ENCODE measurements around the gene KCNK13.
"Not testable (repeated sequence)": the region's sequence is repeated elsewhere in the genome, so short reads cannot be mapped to it uniquely, and the experiment has no call there.

Gene KCNK13

DNA sequence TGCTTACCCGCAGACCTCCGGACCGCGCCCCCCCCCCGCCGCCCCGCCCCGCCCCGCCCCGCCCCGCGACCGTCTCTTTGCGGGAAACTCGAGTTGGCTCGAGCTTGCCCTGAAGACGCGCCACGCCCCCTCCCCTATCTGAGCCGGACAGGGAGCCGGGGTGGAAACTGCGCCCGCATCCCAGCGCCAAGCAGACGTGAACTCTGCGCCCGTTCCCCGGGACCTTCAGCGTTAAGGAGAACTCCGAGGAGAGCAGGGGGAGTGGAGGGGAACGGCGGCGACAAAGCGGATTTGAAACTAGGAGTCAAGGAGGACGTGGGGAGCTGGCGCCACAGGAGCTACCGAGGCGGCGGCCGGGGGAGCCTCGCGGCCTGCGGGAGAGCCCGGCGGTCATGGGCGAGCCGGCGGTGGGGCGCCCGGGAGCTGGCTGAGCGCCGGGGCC is at the start of gene KCNK13:
Gene KCNK13, plus strand, starts transcription at position 310 of the 442 bp plus-strand sequence. CDS start 212 bp downstream, outside the sequence.
- no peak for DNase-seq

DNA sequence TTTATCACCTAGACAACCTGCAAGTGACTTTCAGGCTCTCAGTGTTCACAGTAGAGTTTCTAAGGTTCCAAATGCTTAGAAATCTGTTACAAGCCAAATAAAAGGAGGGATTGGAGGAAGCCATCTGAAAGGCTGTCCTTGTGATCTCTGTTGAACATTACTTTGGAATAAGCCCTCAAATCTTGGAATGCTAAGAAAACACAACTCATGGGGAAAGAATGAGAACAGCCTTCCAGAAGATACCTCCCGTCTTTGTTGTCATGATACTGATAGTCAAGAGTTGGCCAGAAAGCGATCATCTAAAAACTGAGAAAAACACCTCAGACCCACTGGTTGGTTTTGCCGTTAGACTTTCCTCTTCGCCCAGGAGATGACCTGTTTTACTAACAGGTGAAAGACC is 44.4 kb upstream of the KCNK13 start:
- DNase-seq, result no peak

DNA sequence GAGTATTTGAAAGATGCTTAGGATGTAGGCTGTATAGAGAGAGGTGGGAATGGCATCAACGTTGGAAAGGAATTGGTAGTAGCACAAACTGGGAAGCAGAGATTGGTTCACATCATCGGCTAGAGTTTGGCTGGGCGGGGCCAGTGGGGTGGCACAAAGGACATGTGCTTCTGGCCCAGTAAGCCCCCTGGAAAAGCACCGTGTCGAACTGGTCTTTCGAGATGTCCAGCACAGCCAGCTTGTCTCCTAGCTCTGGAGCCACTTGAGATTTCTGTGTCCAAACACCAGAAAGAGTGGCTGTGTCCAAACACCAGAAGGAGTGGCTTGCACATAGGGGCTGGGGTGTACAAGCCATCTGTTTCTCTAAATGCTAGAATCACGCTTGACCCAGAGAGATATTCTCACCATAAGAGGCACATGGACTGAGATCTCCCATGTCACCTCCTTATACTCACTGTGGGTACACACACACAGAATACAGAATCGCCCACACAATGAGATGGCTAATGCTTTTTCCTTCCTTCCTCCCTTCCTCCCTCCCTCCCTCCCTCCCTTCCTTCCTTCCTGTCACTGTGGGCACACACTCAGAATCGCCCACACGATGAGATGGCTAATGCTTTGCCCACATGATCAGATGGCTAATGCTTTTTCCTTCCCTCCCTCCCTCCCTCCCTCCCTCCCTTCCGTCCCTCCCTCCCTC is 41.8 kb upstream of the KCNK13 start:
- DNase-seq, result no peak

DNA sequence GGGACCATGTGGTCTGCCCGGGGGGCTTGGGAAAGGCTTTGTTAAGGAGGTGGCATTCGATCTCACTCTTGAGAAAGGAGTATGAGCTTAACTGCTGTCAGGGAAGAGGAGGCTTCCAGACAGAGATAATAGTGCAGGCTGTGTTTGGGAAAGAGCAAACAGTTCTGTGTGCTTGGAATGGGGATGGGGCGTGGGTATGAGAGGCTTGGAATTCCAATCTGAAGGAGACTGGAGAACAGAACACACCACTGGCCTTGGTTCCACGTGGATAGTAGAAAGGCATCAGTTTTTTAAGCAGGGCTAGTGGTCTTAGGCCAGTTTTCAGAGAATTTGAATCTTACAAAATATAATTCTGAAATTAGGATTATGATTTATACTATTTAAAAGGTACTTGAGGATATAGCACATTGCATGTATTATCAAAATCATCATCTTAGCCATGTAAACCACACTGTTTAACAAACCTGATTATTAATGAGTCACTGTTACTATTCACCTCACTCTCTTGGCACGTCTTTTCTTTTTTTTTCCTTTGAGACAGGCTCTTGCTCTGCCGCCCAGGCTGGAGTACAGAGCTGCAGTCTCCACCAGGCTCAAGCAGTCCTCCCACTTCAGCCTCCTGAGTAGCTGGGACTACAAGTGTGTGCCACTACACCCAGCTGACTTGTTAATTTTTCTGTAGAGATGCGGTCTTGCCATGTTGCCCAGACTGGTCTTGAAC is 38.5 kb upstream of the KCNK13 start:
- no peak for DNase-seq

DNA sequence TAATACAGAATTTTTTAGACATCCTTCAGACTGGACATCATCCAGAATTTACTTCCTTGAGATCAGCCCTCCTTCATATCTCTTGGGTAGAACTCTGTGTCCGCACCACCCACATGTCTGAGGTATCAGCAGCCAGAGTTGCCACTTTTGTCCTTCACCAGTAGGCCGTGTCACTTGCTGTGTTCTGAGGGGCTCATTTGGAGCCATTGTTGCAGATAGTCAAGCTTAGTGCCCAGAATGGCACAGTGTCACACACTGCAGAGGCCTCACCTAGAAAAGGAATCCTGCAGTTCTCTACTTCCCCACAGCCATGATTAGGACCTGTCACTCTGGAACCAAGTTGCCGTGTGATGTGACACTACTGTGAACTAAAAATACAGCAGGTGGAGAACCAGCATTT is 36.9 kb upstream of the KCNK13 start:
- no peak for DNase-seq

DNA sequence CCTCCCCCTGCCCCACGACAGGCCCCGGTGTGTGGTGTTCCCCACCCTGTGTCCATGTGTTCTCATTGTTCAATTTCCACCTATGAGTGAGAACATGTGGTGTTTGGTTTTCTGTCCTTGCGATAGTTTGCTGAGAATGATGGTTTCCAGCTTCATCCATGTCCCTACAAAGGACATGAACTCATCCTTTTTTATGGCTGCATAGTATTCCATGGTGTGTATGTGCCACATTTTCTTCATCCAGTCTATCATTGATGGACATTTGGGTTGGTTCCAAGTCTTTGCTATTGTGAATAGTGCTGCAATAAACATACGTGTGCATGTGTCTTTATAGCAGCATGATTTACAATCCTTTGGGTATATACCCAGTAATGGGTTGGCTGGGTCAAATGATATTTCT is 35.2 kb upstream of the KCNK13 start:
- DNase-seq, result not testable (repeated sequence)

DNA sequence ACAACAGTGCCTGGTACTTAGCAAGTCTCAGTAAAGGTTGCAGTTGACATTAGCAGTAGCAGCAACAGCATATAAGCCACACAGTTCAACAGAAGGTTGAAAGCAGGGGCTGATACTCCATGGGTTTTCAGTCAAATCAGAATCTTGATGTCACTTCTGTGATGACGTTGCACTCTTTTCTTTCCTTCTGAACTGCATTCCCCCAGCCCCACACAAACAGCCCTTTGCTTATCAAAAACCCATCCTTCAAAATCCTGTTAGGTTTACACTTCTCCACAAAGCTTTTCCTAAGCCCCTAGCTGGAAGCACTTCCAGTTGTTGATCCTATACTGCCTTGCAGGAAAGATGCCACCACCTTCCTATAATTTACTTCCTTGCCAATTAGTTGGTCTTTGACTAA is 34.0 kb upstream of the KCNK13 start:
- DNase-seq, result no peak

DNA sequence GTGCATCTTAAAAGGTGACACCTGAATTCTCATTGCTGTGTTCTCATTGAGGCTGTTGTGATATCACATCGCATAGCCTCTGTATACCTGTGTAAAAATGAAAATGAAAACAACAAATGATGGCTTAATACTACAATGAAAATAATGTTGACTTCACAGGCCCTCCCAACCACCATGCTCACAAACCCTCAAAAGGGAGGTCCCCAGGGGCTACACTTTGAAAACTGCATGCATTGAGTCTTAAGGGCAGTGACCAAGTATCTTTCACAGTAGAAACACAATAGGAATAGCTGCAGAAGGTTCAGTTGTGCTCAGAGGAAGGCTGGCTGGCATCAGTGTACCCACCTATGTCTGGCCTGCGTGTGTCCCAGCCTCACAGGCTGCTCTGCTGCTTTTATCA is 27.6 kb upstream of the KCNK13 start:
- DNase-seq, result no peak

DNA sequence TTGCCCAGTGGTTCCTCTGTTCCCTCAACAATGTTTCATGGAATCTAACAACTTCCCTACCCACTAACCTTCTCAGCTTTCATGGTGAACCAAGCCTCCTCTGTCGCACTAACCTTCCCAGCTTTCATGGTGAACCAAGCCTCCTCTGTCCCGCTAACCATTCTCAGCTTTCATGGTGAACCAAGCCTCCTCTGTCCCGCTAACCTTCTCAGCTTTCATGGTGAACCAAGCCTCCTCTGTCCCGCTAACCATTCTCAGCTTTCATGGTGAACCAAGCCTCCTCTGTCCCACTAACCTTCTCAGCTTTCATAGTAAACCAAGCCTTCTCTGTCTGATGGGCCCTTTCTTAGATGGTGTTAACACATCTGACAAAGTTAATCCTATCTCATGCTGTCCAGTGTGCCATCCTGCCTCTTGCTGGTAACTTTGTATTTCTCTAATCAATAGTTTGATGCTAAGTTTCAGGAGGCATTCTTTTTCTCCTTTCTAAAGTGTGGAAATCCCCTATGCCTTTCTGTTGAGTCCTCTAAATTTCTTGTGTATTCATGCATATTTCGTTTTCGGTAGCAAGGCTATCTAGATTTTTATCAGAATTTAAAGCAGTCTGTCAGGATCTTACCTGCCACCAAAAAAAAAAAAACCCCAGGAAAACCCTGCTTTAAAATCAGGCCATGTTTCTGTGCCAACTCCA is 26.8 kb upstream of the KCNK13 start:
- DNase-seq, result no peak

DNA sequence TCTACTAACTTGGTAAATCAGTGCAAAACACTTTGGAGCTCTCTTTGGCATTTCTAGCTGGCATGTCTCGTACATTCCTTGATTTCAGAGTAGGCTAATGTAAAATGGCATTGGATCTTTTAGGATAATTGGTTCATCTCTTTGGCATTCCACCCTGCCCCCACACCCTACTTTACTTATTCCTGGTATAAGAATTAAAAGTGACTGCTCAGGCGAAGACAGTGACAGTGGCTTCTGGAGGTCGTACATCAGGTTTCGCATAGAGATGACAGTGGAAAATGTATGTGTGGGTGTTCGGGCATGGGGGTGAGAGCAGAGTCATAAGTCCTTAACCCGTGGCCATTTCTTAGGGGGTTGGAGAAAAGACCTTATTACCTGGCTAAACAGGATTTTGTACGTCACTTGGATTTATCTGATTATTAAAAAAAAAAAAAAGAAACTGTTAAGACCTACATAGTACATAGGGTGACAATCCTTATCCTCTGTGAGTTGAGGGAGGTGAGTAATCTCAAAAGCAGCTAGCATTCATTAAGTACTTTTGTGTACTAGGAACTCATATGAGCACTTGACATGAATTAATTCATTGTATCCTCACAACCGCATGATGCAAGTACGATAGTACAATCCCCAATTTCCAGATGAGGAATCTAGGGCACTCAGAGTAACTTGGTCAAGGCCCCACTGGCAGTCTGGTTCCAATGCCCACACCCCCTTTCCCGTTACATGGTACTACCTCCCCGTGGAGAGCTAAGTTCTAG is 22.4 kb upstream of the KCNK13 start:
- no peak for DNase-seq

DNA sequence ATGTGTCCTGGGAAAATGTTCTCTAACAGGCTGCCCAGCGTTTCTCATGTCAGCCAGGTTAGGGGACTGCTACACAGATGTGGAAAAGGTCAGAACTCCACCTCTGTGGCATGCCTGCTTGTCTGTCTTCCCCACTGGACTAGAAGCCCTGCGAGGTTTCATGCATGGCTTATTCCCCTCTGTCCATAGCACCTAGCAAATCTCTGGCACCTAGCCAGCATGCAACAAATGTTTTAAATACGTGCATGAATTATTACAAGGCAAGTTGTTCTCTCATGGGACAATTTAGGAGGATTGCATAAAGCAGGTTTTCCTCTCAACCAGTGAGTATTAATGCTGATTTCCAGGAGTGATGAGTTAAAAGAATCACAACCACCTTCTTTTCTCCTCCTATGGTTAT is 21.4 kb upstream of the KCNK13 start:
- no peak for DNase-seq

DNA sequence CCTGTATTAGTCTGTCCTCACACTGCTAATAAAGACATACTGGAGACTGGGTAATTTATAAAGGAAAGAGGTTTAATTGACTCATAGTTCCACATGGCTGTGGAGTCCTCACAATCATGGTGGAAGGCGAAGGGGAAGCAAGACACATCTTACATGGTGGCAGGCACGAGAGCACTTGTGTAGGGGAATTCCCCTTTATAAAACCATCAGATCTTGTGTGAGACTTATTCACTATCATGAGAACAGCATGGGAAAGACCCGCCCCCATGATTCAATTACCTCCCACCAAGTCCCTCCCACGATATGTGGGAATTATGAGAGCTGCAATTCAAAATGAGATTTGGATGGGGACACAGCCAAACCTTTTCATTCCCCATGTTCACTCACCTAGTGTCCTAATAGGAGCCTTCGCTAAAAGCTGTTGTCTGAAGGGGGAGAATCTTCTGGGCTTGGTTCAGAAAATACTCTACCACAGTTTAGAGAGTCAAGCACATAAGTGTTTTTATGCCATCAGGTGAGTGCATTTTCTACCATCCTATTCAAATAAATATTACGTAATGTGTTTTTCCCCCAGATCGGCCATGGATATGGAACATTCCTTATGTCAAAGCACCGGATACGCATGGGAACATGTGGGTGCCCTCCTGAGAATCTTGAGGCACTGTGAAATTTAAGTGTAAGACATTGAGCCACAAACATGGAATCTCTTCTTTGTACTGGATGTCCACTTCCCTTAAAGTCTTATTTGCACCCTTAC is 19.1 kb upstream of the KCNK13 start:
- DNase-seq, result no peak

DNA sequence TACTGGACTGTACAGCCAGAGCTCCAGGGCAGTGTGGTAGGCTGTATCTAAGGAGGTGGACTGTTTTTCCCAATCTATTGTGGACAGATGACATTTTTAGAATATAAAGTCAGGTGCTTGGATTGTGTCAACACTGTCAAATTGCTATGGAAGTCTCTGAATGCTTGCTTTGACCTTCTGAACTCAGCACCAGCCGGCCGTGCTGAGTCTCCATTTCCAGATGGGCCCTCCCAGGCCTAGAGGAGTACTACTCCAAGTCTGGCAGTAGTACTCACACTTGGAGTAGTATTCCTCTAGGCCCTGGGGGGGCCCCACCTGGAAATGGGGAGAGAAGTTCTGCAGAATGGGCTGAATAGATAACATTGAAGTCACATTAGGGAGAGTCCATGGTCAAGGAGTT is 16.2 kb upstream of the KCNK13 start:
- DNase-seq, result no peak

DNA sequence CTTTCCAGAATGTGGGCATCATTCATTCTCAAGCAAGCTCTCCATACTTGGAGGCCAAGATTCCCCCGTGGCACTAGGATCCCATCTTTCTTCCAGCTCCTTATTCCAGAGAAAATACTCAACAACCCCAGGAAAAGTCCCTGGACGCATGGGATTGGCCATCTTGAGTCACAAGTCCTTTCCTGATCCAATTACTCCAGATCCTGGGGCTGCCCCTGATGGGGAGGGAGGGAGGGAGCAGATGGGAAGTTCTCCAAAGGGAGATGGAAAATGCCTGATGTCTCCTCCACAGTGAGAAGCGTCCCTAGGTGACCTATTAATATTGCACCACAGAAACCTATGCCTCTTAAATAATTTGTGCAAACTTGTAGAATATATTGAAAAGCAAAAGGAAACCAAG is 12.4 kb upstream of the KCNK13 start:
- no peak for DNase-seq

DNA sequence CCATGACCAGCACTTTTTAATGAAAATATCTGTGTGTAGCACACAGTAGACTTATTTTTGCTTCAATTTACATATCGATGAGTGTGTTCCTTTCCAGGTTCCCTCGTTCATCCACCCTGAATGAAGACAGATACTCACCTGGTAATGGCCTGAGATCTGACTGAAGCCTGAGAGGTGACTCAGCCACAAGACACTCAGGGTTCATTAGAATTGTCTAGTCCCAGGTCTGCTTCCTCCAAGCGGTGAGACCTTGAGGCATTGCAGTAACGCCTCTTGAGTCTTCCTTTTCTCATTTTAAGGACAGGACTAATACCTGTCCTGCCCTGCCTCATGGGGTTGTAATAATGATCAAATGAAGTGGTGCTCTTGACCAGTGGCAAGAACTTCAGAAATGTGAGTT is 11.5 kb upstream of the KCNK13 start:
- no peak for DNase-seq

DNA sequence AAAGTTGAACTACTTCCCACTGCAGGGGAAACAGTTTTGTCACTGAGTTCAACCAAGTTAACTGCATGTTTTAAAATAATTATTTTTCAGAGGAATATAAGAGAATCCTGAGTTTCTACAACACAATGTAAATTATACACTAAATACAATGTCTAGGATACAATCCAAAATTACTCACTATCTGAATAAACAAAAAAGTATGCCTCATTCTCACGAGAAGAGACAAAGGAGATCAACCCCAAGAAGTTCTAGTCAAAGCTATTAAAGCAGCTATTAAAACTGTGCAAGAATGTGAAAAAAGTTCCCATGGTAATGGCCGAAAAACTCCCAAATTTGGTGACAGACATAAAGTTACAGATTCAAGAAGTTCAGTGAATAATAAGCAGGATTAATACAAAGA is 8.8 kb upstream of the KCNK13 start:
- no peak for DNase-seq

DNA sequence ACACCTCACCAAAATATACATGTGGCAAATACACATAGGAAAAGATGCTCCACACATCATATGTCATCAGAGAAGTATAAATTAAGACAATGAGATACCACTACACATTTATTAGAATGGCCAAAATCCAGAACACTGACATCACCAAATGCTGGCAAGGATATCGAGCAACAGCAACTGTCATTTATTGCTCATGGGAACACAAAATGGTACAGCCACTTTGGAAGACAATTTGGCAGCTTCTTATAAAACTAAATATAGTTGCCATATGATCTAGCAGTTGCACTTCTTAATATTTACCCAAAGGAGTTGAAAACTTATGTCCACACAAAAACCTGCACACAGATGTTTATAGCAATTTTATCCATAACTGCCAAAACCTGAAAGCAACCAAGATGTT is 7.0 kb upstream of the KCNK13 start:
- no peak for DNase-seq

DNA sequence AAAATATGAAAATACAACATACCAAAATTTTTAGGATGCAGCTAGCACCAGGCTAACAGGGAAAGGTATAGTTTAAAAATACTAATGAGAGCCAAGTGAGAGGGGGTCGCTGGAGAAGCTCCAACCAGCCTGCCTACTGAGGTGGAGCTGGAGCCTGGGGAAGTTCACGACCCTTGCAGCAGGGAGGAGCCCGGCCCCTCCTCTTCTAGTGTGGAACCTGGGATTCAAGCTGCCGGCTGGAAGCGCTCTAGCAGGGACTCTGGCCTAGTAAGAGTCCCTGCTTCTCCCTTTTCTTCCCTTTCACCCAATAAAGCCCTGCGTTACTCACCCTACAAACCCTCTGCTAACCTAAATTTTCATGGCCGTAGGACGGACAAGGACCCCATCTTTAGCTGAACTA is 5.0 kb upstream of the KCNK13 start:
- no peak for DNase-seq

DNA sequence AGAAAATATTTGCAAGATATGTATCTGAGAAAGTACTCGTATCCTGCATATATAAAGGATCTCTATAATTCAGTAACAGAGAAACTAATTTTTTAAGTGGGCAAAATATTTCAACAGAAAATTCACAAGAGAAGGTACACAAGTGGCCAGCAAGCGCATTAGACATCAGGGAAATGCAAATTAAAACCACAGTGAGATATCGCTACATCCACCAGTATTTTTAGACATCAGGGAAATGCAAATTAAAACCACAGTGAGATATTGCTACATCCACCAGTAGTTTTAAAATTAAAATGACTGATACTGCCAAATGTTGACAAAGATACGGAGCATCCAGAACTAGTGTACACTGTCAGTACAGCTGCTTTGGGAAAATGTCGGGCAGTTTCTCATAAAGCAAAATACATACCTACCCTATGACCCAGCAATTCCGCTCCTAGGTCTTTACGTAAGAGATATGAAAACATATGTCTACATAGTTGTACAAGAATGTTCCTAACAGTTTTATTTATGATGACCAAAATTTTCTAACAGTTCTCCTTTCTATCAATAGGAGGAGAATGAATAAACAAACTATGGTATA is 2.8 kb upstream of the KCNK13 start:
- no peak for DNase-seq

DNA sequence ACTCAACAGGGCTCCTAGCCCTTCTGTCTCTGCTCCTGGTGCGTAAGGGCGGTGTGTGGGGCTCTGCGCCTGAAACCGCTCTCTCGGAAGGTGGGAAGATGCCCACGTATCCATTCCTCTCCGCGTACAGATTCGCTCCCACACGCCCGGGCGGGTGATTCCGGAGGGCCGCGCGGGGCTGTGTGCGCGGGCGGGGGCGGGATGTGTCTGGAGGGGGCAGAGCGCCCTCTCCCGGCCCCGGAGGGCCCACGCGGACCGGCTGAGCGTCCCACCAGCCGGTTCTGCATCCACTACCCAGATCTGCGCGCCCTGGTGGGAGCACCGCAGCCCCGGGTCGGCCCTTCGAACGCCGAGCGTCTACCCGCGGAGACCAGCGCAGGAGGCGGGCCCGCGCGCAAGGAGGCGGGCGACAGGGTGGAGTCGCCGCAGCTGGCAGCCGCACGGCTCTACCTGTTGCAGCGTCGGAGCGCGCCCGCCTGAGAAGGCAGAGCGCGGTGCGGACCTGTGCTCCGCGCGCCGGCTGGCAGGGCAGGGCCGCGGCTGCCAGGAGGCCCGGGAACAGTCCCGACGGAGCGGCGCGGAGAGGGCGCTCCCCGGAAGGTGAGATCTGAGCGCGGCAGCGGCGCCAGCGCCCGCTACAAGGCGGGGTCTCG is 1.4 kb upstream of the KCNK13 start:
- peak; percentile 12 for DNase-seq

DNA sequence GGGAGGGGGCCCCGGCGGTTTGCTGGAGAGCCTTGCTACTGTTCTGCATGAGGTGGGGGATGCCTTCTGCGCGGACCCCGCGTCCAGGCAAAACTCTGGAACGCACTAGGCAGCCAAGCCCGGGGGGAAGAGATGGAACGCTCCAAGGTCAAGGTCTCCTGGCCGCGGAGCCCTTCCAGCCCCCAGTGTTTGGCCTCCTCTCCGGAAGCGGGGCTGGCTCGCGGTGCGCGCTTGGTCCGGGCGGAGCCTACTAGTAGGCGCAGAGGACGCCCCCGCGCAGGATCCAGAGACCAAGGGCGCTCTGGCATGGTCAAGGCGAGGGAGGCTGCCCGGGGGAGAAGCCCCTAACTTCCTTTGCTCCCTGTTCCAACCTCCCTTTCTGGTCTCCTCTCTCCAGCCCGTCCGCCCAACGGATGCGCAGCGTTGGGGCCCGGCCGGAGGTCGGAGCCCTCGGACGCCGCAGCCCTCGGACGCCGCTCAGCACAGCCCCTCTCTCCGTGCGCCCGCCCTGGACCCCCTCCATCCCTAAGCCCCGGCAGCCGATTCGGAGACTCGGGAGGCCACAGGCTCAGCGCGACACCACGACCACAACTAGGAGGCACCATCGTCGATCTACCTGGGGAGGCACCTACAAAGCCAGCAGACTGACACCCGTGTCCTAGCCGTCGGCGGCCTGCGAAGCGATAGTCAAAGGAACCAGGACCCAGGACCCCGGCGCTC is 669 bp upstream of the KCNK13 start:
- DNase-seq, result no peak
